ENCODE data around the gene EXOC2.
"Not testable (repeated sequence)": the region's sequence is repeated elsewhere in the genome, so short reads cannot be mapped to it uniquely, and the experiment has no call there.

Gene EXOC2

GRCh38 chr6:635233-635632 is 57.7 kb downstream of the EXOC2 start:
- no peak for DNase-seq (ENCODE audit: low spot score)

GRCh38 chr6:633611-634010 is 59.3 kb downstream of the EXOC2 start:
- DNase-seq (ENCODE audit: low spot score), result no peak

GRCh38 chr6:628766-629165 is 64.2 kb downstream of the EXOC2 start:
- no peak for DNase-seq (ENCODE audit: low spot score)

GRCh38 chr6:626236-626635 is 66.7 kb downstream of the EXOC2 start:
- no peak for DNase-seq (ENCODE audit: low spot score)

GRCh38 chr6:624979-625378 is 68.0 kb downstream of the EXOC2 start:
- DNase-seq (ENCODE audit: low spot score), result peak; percentile 11

GRCh38 chr6:622462-622861 is 70.5 kb downstream of the EXOC2 start:
- no peak for DNase-seq (ENCODE audit: low spot score)

- no peak for DNase-seq (ENCODE audit: low spot score)
These were observed 71.0 kb downstream of the EXOC2 start for GRCh38 chr6:621931-622330.

- no peak for DNase-seq (ENCODE audit: low spot score)
These were observed 72.0 kb downstream of the EXOC2 start for GRCh38 chr6:620950-621349.

GRCh38 chr6:620166-620565 is 72.8 kb downstream of the EXOC2 start:
- DNase-seq (ENCODE audit: low spot score), result no peak

- DNase-seq (ENCODE audit: low spot score), result peak; percentile 58
These were observed 75.4 kb downstream of the EXOC2 start for GRCh38 chr6:617456-618100.

- DNase-seq (ENCODE audit: low spot score), result no peak
These were observed 79.0 kb downstream of the EXOC2 start for GRCh38 chr6:613981-614380.

- DNase-seq (ENCODE audit: low spot score), result no peak
These were observed 81.0 kb downstream of the EXOC2 start for GRCh38 chr6:611928-612327.

GRCh38 chr6:610882-611281 is 82.1 kb downstream of the EXOC2 start:
- no peak for DNase-seq (ENCODE audit: low spot score)

- DNase-seq (ENCODE audit: low spot score), result no peak
These were observed 83.0 kb downstream of the EXOC2 start for GRCh38 chr6:609905-610304.

GRCh38 chr6:606829-607379 is 86.0 kb downstream of the EXOC2 start:
- DNase-seq (ENCODE audit: low spot score), result no peak

GRCh38 chr6:605895-606294 is 87.0 kb downstream of the EXOC2 start:
- not testable (repeated sequence) for DNase-seq (ENCODE audit: low spot score)

- DNase-seq (ENCODE audit: low spot score), result no peak
These were observed 88.4 kb downstream of the EXOC2 start for GRCh38 chr6:604579-604978.

GRCh38 chr6:603265-603664 is 89.7 kb downstream of the EXOC2 start:
- DNase-seq (ENCODE audit: low spot score), result no peak

GRCh38 chr6:599576-600448 is 93.1 kb downstream of the EXOC2 start:
- no peak for DNase-seq (ENCODE audit: low spot score)

- DNase-seq (ENCODE audit: low spot score), result no peak
These were observed 99.1 kb downstream of the EXOC2 start for GRCh38 chr6:593907-594212.

GRCh38 chr6:593139-593906 is 99.6 kb downstream of the EXOC2 start:
- DNase-seq (ENCODE audit: low spot score), result peak; percentile 44

- DNase-seq (ENCODE audit: low spot score), result no peak
These were observed 103.8 kb downstream of the EXOC2 start for GRCh38 chr6:589090-589489.

- DNase-seq (ENCODE audit: low spot score), result peak; percentile 58
These were observed 106.4 kb downstream of the EXOC2 start for GRCh38 chr6:586553-586952.
